K562 (cell line): ENCODE results near the gene USP48. TPM values are rescaled to one million over a fixed set of nuclear protein-coding genes. Genes with fewer than 3 reads are reported as not detected.

ENCODE experiments used
- ATAC-seq: fragments of 200-7000 bp; cut with Tn5 transposase; 3 replicates; pipeline ENCODE4 v1.9.1; 2020; ENCODE audit warnings: moderate library complexity
- BruUV-seq: library from RNA; stranded (reverse); fragments of 400-500 nt; replicated peaks from 2 replicates; lab custom pipeline; 2021; lab: Mats Ljungman, UMichigan
- CTCF ChIA-PET: fragments of 300-600 bp; formaldehyde crosslinking; extraction: SDS; loops from one replicate; lab custom pipeline; 2021; ENCODE audit warnings: low intra/inter-chr PET ratio; lab: Yijun Ruan, JAX
- POLR2A ChIA-PET: fragments of 300-600, 350-650 bp; sonication (Branson Sonifier 250); formaldehyde crosslinking; extraction: SDS; loops from one replicate; lab custom pipeline; 2021; ENCODE audit warnings: antibody characterized with exemption, inconsistent platforms; lab: Yijun Ruan, JAX
- DNase-seq, 4 experiments: peaks; one replicate each; pipeline versions ENCODE4 v3.0.0 to v3.0.0-alpha.2; 2011 to 2018; ENCODE audit warnings: low spot score in 3 of 4, mixed read lengths in 3 of 4; ENCODE audit errors: extremely low read depth in 1 of 4
- FAIRE-seq: peaks from 2 replicates; lab custom pipeline; 2011; peaks lifted over from hg19 to GRCh38; lab: Jason Lieb, UNC
- H2AFZ ChIP-seq: 2 replicates; pipeline ENCODE4 v1.6.0; 2011; ENCODE audit warnings: low read depth, low read length, control low read depth, inconsistent platforms
- H3K27ac ChIP-seq: fragments of 200-600 bp; 3 replicates; pipeline ENCODE4 v1.8.0; 2011; ENCODE audit warnings: low read depth, mild to moderate bottlenecking, control low read depth, inconsistent platforms, low read length, moderate library complexity, mixed read lengths; ENCODE audit errors: extremely low read depth
- H3K27me3 ChIP-seq, 2 experiments: fragments of 300-600 bp in 1 of 2; 2 replicates in 1 of 2; 3 replicates in 1 of 2; pipeline versions ENCODE4 v1.6.0 to v1.8.0; 2011; ENCODE audit warnings: inconsistent platforms in 2 of 2, low read length in 2 of 2, mild to moderate bottlenecking in 1 of 2, mixed read lengths in 1 of 2, moderate library complexity in 1 of 2; ENCODE audit not compliant: control insufficient read depth in 2 of 2, insufficient read depth in 2 of 2
- H3K36me3 ChIP-seq: fragments of 300-600 bp; 3 replicates; pipeline ENCODE4 v1.8.0; 2011; ENCODE audit warnings: mild to moderate bottlenecking, low read length, inconsistent platforms; ENCODE audit not compliant: control insufficient read depth, insufficient read depth
- H3K4me1 ChIP-seq, 2 experiments: fragments of 200-600 bp in 1 of 2; replicated peaks in 1 of 2; 2 replicates in 1 of 2; 3 replicates in 1 of 2; pipeline versions ENCODE4 v1.5.1 to v1.8.0; 2011; ENCODE audit warnings: inconsistent platforms in 2 of 2, low read length in 2 of 2, mild to moderate bottlenecking in 1 of 2, mixed read lengths in 1 of 2, moderate library complexity in 1 of 2; ENCODE audit not compliant: control insufficient read depth in 2 of 2, insufficient read depth in 2 of 2
- H3K4me2 ChIP-seq: 2 replicates; pipeline ENCODE4 v1.6.1; 2011; ENCODE audit warnings: low read length, control low read depth, inconsistent platforms, mixed read lengths; ENCODE audit not compliant: insufficient read depth
- H3K4me3 ChIP-seq: fragments of 200-600 bp; sonication (generic), shearing (Covaris generic); 2 replicates; pipeline ENCODE4 v1.5.1; 2016; ENCODE audit warnings: control low read depth, inconsistent platforms
- H3K79me2 ChIP-seq: fragments of 200-600 bp; 3 replicates; pipeline ENCODE4 v1.8.0; 2011; ENCODE audit warnings: low read length, inconsistent platforms; ENCODE audit not compliant: control insufficient read depth, insufficient read depth
- H3K9ac ChIP-seq, 2 experiments: 2 replicates each; pipeline versions ENCODE4 v1.6.0 to v1.6.1; 2011; ENCODE audit warnings: low read depth in 2 of 2, low read length in 2 of 2, control low read depth in 1 of 2, inconsistent platforms in 1 of 2, mild to moderate bottlenecking in 1 of 2, mixed read lengths in 1 of 2; ENCODE audit not compliant: insufficient read depth in 1 of 2
- H3K9me1 ChIP-seq: one replicate; pipeline ENCODE4 v1.6.0; 2011; ENCODE audit warnings: inconsistent platforms, mild to moderate bottlenecking, low read length, moderate library complexity; ENCODE audit not compliant: control insufficient read depth, insufficient read depth
- H3K9me3 ChIP-seq: replicated peaks from 2 replicates; pipeline ENCODE4 v1.5.1; 2011; ENCODE audit warnings: low read depth, low read length, inconsistent platforms; ENCODE audit not compliant: control insufficient read depth, insufficient read depth
- H4K20me1 ChIP-seq: replicated peaks from 2 replicates; pipeline ENCODE4 v1.6.1; 2011; ENCODE audit warnings: low read length, inconsistent platforms, mixed read lengths; ENCODE audit not compliant: control insufficient read depth, insufficient read depth
- C11orf30 ChIP-seq: fragments of 450-650 bp; IDR thresholded peaks from 2 replicates; pipeline ENCODE4 v1.6.1; 2016; ENCODE audit warnings: low read depth, mild to moderate bottlenecking
- DPF2 ChIP-seq: fragments of 450-650 bp; IDR thresholded peaks from 2 replicates; pipeline ENCODE4 v1.6.1; 2016
- POLR2H ChIP-seq: IDR thresholded peaks from 2 replicates; pipeline ENCODE4 v1.6.1; 2016; ENCODE audit warnings: missing genetic modification characterization, low read depth, mild to moderate bottlenecking, control low read depth, missing compliant biosample characterization, moderate library complexity
- SAP30 ChIP-seq: fragments of 200-600 bp; sonication (generic); IDR thresholded peaks from 2 replicates; pipeline ENCODE4 v1.6.1; 2012; ENCODE audit warnings: borderline replicate concordance, low read depth, mild to moderate bottlenecking, moderate library complexity, low read length, control low read depth, inconsistent platforms; ENCODE audit not compliant: insufficient read depth, poor library complexity, severe bottlenecking
- SREBF2 ChIP-seq: sonication (generic); formaldehyde crosslinking; IDR thresholded peaks from 2 replicates; pipeline ENCODE4 v1.4.0; 2020; ENCODE audit warnings: mild to moderate bottlenecking, missing genetic modification reagents
- TSC22D4 ChIP-seq: fragments of 450-650 bp; IDR thresholded peaks from 2 replicates; pipeline ENCODE4 v1.6.1; 2016; ENCODE audit warnings: missing genetic modification characterization, missing biosample characterization, control low read depth
- ZNF589 ChIP-seq: fragments of 200-800 bp; sonication (Bioruptor generic); IDR thresholded peaks from 2 replicates; pipeline ENCODE4 v1.6.1; 2016; ENCODE audit warnings: low read depth, missing genetic modification characterization, missing compliant biosample characterization
- WGBS: fragments of 100-300 bp; shearing (Covaris generic); methylation state at CpG from one replicate; pipeline ENCODE4 v1.1.6; 2016; ENCODE audit warnings: low coverage, mixed read lengths; ENCODE audit not compliant: insufficient coverage; ENCODE audit errors: missing lambda C conversion rate; 5-methylcytosine and 5-hydroxymethylcytosine counted together
- in situ Hi-C: fragments of 300-500 bp; cut with MboI; formaldehyde crosslinking; loops from 4 replicates; pipeline ENCODE4 v1.15.0; 2018; ENCODE audit warnings: inconsistent platforms, mixed read lengths
- intact Hi-C: fragments of 100-400 bp; cut with micrococcal nuclease; formaldehyde crosslinking; loops from 2 replicates; pipeline ENCODE4 v1.14.2; 2022
- polyA plus RNA-seq, 8 experiments: library from polyadenylated mRNA; depleted of rRNA in 4 of 8; stranded (reverse) in 5 of 8; unstranded in 3 of 8; fragments of >200 nt; fragmentation: Nextera tagmentation in 2 of 8; fragmentation: Illumina TruSeq in 1 of 8; extraction: Ambion mirVana in 2 of 8; extraction: Trizol in 1 of 8; gene quantifications; 2 replicates each; pipeline versions ENCODE4 v1.2.1 to v1.2.3, GENCODE V29; 2011 to 2014; ENCODE audit warnings: inconsistent platforms in 1 of 8, missing spikeins in 1 of 8
- total RNA-seq, 7 experiments: library from RNA; depleted of rRNA in 6 of 7; stranded (reverse); fragments of >200 nt in 6 of 7; fragmentation: Illumina TruSeq in 2 of 7; extraction: Trizol in 2 of 7; gene quantifications; 2 replicates each; pipeline versions ENCODE4 v1.2.1 to v1.2.3, GENCODE V29; 2011 to 2021; ENCODE audit warnings: low replicate concordance in 1 of 7
- TF ChIP-seq, protein P1 (sequence below): fragments of 450-650 bp; IDR thresholded peaks from 2 replicates; pipeline ENCODE4 v1.7.0; 2016; ENCODE audit warnings: borderline replicate concordance
- TF ChIP-seq, protein P2 (sequence below): fragments of 450-650 bp; formaldehyde crosslinking; IDR thresholded peaks from 2 replicates; pipeline ENCODE4 v1.4.0; 2020; ENCODE audit warnings: mild to moderate bottlenecking, moderate library complexity

Gene USP48
- total and polyA plus RNA-seq, 9 of the 15 experiments (the other 6 are each of a cell fraction or from before 2014, with no cell fraction given), result 23.3 to 123 (median 106) TPM

DNA sequence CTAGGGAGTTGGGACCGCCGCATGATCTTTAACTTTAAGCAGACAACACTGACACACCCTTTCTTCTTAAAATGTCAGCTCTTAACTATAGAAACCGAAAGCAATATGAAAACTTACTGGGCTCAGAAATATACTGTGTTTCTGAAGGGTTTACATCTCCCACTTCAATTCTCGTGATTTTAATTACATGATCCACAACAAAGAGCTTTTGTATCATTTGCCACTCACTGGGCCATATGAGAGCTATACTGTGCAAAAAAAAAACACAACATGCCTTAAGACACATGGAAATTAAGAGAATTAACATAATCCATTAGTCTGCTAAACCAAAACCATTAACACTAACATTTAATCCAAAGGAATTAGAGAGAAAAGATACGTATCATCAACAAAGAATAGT is 78.8 kb downstream of the USP48 start:
- H3K4me3 ChIP-seq, result no peak overlapping the region
- FAIRE-seq, result no peak
- H3K9ac ChIP-seq, result no peak overlapping the region
- no peaks in the 10 kb centered on the region for H3K27me3 ChIP-seq
- TF ChIP-seq ZNF589, result no peak
- peak; percentile 31; the same call in 1 of the 2 replicates for TF ChIP-seq POLR2H (tag)
- ATAC-seq, result no peak
- BruUV-seq, result no TSS peak
- peak overlapping the region; percentile 59; the same call in 2 of the 3 replicates for H3K27ac ChIP-seq
- WGBS, result 87% methylated on average over 5 of the region's 5 CpGs
- peaks cover 0 to 16% of the 10 kb centered on the region in 2 experiments; a peak in 2 of 5 replicates for H3K4me1 ChIP-seq
- in situ Hi-C loops (no loop called here), intact Hi-C loops (no loop called here)
- POLR2A ChIA-PET, result interaction anchor here (1.3 to 2.3 kb wide), 4 partner anchors 11 to 48 kb away, joined by 3 to 9 read pairs (median 5); partner anchors contain the start of gene RAP1GAP
- H3K9me1 ChIP-seq, result no peaks in the 10 kb centered on the region
- no peak overlapping the region for H2AFZ ChIP-seq
- DNase-seq, result no peak
- CTCF ChIA-PET, result no interaction called here
- H4K20me1 ChIP-seq, result no peaks in the 10 kb centered on the region
- no peaks in the 10 kb centered on the region for H3K9me3 ChIP-seq
- peaks cover 89% of the 10 kb centered on the region for H3K36me3 ChIP-seq
- H3K79me2 ChIP-seq, result peaks cover 21% of the 10 kb centered on the region; the same call in 1 of the 3 replicates
- H3K4me2 ChIP-seq, result no peak overlapping the region

DNA sequence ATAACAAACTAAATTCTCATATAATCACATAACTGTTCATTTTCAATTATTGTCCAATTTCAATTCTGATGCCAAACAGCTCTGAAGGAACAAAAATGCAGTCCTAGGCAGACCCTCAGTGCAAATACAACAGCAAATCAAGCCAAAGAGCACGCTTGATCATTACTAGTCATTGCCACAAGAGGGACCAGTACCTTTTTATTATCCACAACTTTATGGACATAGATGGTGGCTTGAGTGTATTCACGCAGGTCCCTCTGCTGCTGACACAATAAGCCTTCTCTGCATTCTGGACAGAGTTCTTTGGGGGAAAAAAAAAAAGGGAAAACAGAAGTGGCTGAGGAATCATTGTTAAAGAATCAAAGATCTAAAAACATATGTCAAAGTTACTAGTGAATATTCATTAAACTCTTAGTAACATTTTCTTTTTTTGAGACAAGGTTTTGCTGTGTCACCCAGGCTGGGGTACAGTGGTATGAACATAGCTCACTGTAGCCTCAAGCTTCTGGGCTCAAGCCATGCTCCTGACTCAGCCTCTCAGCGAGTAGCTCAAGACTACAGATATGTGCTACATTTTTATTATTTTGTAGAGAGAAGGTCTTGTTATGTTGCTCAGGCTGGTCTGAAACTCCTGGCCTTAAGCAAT is 79.5 kb downstream of the USP48 start:
- in situ Hi-C loops, result no loop called here
- H3K27ac ChIP-seq, result peak overlapping the region; percentile 59
- TF ChIP-seq DPF2 (peak; percentile 31; the same call in 1 of the 2 replicates), SREBF2 (CRISPR knock-in tag) (no peak), SAP30 (no peak), C11orf30 (peak; percentile 81), TSC22D4 (tag) (no peak)
- TF ChIP-seq, protein P1, sequence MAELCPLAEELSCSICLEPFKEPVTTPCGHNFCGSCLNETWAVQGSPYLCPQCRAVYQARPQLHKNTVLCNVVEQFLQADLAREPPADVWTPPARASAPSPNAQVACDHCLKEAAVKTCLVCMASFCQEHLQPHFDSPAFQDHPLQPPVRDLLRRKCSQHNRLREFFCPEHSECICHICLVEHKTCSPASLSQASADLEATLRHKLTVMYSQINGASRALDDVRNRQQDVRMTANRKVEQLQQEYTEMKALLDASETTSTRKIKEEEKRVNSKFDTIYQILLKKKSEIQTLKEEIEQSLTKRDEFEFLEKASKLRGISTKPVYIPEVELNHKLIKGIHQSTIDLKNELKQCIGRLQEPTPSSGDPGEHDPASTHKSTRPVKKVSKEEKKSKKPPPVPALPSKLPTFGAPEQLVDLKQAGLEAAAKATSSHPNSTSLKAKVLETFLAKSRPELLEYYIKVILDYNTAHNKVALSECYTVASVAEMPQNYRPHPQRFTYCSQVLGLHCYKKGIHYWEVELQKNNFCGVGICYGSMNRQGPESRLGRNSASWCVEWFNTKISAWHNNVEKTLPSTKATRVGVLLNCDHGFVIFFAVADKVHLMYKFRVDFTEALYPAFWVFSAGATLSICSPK, result no peak
- TF ChIP-seq, protein P2, sequence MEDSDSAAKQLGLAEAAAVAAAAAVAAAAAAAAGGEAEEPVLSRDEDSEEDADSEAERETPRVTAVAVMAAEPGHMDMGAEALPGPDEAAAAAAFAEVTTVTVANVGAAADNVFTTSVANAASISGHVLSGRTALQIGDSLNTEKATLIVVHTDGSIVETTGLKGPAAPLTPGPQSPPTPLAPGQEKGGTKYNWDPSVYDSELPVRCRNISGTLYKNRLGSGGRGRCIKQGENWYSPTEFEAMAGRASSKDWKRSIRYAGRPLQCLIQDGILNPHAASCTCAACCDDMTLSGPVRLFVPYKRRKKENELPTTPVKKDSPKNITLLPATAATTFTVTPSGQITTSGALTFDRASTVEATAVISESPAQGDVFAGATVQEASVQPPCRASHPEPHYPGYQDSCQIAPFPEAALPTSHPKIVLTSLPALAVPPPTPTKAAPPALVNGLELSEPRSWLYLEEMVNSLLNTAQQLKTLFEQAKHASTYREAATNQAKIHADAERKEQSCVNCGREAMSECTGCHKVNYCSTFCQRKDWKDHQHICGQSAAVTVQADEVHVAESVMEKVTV (CRISPR knock-in tag), result 0 out of 2 replicates have a peak, but pooled peaks have one; percentile 38

More for the DNA sequence above, 79.5 kb downstream of the USP48 start:
- H3K9me3 ChIP-seq, result no peaks in the 10 kb centered on the region
- BruUV-seq, result no TSS peak
- WGBS, result 34% methylated on average over 3 of the region's 3 CpGs
- DNase-seq (peak; percentile 47 to 71 (median 54)), ATAC-seq (peak; percentile 89), FAIRE-seq (peak; percentile 76)
- no peak overlapping the region for H2AFZ ChIP-seq
- ChIA-PET POLR2A (interaction anchor here (0.9 to 2.3 kb wide), 6 partner anchors 12 to 198 kb away, joined by 3 to 9 read pairs (median 4); partner anchors contain the start of gene RAP1GAP), CTCF (interaction anchor here (0.6 kb wide), 2 partner anchors 79 to 260 kb away, joined by 3 to 7 read pairs; partner anchors contain the start of gene USP48)
- peaks cover 18% of the 10 kb centered on the region; the same call in 1 of the 3 replicates for H3K79me2 ChIP-seq
- H3K9me1 ChIP-seq, result no peaks in the 10 kb centered on the region
- H3K4me1 ChIP-seq, result peaks cover 0 to 16% of the 10 kb centered on the region in 2 experiments; a peak in 2 of 5 replicates
- H4K20me1 ChIP-seq, result no peaks in the 10 kb centered on the region
- intact Hi-C loops, result loop anchor here (1.0 kb wide), 2 partner anchors 79 to 261 kb away; no protein-coding TSS in a partner anchor
- H3K27me3 ChIP-seq, result no peaks in the 10 kb centered on the region
- H3K4me2 ChIP-seq, result no peak overlapping the region; the same call in 1 of the 2 replicates
- no peak overlapping the region for H3K4me3 ChIP-seq
- H3K36me3 ChIP-seq, result peaks cover 90% of the 10 kb centered on the region
- peak overlapping the region in 1 of 2 experiments; percentile 26; a peak in 1 of 4 replicates for H3K9ac ChIP-seq
